MCF 10A (cell line): Measurements from ENCODE around the gene KIF21B. TPM values are rescaled to one million over a fixed set of nuclear protein-coding genes. Genes with fewer than 3 reads are reported as not detected.
A peak's percentile ranks its signal among the peaks of the same experiment; 100 is the strongest.

Experiments
- BruUV-seq: library from RNA; stranded (reverse); fragments of 400-500 nt; replicated peaks from 2 replicates; lab custom pipeline; 2021; lab: Mats Ljungman, UMichigan
- CTCF ChIA-PET: fragments of 300-600 bp; sonication (Branson Sonifier 250); formaldehyde crosslinking; extraction: SDS; loops from one replicate; lab custom pipeline; 2021; ENCODE audit warnings: antibody characterized with exemption, inconsistent platforms; lab: Yijun Ruan, JAX
- POLR2A ChIA-PET: fragments of 300-600, 350-650 bp; sonication (Branson Sonifier 250); formaldehyde crosslinking; extraction: SDS; loops from one replicate; lab custom pipeline; 2020; ENCODE audit warnings: antibody characterized with exemption, inconsistent platforms; lab: Yijun Ruan, JAX
- DNase-seq: peaks from one replicate; pipeline ENCODE4 v3.0.0-alpha.2; 2018; ENCODE audit not compliant: unreplicated experiment
- H3K27ac Mint-ChIP-seq: one replicate; pipeline ENCODE4 v1.8.0; 2022; ENCODE audit warnings: mild to moderate bottlenecking, low read depth, mixed read lengths; ENCODE audit not compliant: unreplicated experiment
- H3K27me3 Mint-ChIP-seq: one replicate; pipeline ENCODE4 v1.8.0; 2022; ENCODE audit warnings: mixed read lengths; ENCODE audit not compliant: insufficient read depth, unreplicated experiment
- H3K36me3 Mint-ChIP-seq: one replicate; pipeline ENCODE4 v1.8.0; 2022; ENCODE audit warnings: mild to moderate bottlenecking, moderate library complexity, mixed read lengths; ENCODE audit not compliant: insufficient read depth, unreplicated experiment
- H3K4me1 Mint-ChIP-seq: one replicate; pipeline ENCODE4 v1.8.0; 2022; ENCODE audit warnings: mixed read lengths; ENCODE audit not compliant: insufficient read depth, unreplicated experiment
- H3K4me3 Mint-ChIP-seq: one replicate; pipeline ENCODE4 v1.8.0; 2022; ENCODE audit warnings: mild to moderate bottlenecking, moderate library complexity, mixed read lengths; ENCODE audit not compliant: unreplicated experiment
- H3K9me3 Mint-ChIP-seq: one replicate; pipeline ENCODE4 v1.8.0; 2022; ENCODE audit warnings: mixed read lengths; ENCODE audit not compliant: unreplicated experiment
- intact Hi-C: fragments of 100-400 bp; cut with micrococcal nuclease; formaldehyde crosslinking; loops from 2 replicates; pipeline ENCODE4 v1.14.1; 2022
- total RNA-seq: library from RNA; stranded (reverse); gene quantifications from 2 replicates; pipeline ENCODE4 v1.2.3, GENCODE V29; 2022
- TF ChIP-seq, protein P1 (sequence below): fragments of 200-600 bp; IDR thresholded peaks from one replicate; pipeline ENCODE4 v1.8.0; 2022; ENCODE audit warnings: antibody characterized with exemption, mild to moderate bottlenecking; ENCODE audit not compliant: unreplicated experiment

The KIF21B gene
- total RNA-seq, 1 experiment from 2014 or later, result 12.7 TPM

DNA sequence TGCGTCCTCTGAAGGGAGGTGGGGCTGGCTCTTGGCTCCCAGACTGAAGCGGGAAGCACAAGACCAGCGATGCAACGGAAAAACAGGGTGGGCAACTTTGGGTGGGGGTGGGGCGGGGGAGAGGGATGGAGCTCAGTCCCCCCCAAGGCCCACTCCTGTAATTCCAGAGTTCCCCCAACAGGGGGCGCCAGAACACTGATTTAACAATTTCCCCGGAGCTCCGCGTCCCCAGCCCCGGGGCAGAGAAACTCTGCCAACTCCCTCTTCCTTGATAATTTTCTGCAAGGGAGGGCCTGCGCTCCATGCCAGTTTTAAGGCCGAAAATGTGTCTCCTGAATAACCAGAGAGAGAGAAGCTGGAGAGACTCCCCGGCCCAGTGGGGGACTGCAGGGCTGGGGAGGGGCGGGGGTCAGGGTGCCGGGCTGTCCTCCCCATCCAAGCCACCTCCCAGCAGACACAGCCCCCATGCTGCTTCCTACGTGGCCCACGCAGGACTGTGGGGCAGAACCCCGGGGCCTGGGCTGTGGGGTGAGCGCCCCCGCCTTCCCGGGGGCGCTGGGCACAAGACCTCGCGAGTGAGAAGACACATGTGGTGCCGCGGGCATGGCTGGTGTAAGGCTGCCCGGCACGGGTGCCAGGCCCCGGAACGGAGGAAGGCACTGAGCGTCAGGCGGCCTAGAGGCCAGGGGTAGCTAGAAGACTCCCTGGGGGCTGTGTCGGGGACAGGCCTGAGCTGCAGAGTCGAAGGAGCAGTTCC is 51.4 kb downstream of the KIF21B start:
- Mint-ChIP-seq H3K4me3 (no peak overlapping the region), H3K36me3 (no peaks in the 10 kb centered on the region), H3K27me3 (no peaks in the 10 kb centered on the region), H3K4me1 (peaks cover 14% of the 10 kb centered on the region), H3K9me3 (no peaks in the 10 kb centered on the region), H3K27ac (no peak overlapping the region)
- ChIA-PET CTCF (interaction anchor here (0.5 to 4.7 kb wide), 114 partner anchors 11 to 1480 kb away, joined by 3 to 117 read pairs (median 4); partner anchors contain the start of genes CACNA1S, IGFN1, INAVA and KIF21B), POLR2A (interaction anchor here (0.6 to 2.1 kb wide), 6 partner anchors 9 to 1562 kb away, joined by 3 to 7 read pairs (median 4); partner anchors contain the start of gene INAVA)
- DNase-seq, result peak; percentile 80
- intact Hi-C loops, result loop anchor here (1.0 to 5.0 kb wide), 5 partner anchors 71 to 350 kb away; partner anchors contain the start of gene KIF14
- TF ChIP-seq, protein P1, sequence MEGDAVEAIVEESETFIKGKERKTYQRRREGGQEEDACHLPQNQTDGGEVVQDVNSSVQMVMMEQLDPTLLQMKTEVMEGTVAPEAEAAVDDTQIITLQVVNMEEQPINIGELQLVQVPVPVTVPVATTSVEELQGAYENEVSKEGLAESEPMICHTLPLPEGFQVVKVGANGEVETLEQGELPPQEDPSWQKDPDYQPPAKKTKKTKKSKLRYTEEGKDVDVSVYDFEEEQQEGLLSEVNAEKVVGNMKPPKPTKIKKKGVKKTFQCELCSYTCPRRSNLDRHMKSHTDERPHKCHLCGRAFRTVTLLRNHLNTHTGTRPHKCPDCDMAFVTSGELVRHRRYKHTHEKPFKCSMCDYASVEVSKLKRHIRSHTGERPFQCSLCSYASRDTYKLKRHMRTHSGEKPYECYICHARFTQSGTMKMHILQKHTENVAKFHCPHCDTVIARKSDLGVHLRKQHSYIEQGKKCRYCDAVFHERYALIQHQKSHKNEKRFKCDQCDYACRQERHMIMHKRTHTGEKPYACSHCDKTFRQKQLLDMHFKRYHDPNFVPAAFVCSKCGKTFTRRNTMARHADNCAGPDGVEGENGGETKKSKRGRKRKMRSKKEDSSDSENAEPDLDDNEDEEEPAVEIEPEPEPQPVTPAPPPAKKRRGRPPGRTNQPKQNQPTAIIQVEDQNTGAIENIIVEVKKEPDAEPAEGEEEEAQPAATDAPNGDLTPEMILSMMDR, result peak; percentile 100
- BruUV-seq, result no TSS peak

DNA sequence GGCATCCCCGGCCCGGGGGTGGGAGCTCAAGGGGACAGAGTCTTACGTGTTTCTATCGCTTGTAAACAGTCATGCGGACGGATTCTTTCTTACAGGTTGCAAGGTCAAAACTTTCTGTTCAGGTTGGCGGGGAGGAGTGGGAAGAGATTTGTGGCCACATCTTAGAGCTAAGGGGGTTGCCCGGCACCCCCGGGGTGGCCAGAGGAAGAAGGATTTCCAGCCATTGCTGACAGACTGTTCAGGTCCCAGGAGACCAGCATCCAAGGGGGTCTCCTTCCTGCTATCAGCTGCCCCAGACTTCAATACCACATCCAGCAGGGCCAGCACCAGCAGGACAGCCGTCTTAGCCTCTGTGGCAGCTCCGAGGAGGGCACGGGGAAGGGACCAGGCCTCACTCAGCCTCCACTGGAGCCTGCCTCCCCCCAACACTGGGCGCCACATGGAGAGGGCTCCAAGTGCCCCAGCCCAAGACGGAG is 52.0 kb downstream of the KIF21B start:
- CTCF ChIA-PET, result interaction anchor here (0.5 to 4.7 kb wide), 87 partner anchors 12 to 1954 kb away, joined by 3 to 117 read pairs (median 5); partner anchors contain the start of genes CACNA1S, INAVA and KIF21B
- no peak for DNase-seq
- Mint-ChIP-seq H3K4me1 (peaks cover 14% of the 10 kb centered on the region), H3K9me3 (no peaks in the 10 kb centered on the region), H3K36me3 (no peaks in the 10 kb centered on the region), H3K27ac (no peak overlapping the region), H3K27me3 (no peaks in the 10 kb centered on the region), H3K4me3 (no peak overlapping the region)
- TF ChIP-seq, protein P1, result no peak
- BruUV-seq, result no TSS peak
- POLR2A ChIA-PET, result interaction anchor here (0.6 to 2.1 kb wide), 5 partner anchors 63 to 1563 kb away, joined by 3 to 7 read pairs (median 4); partner anchors contain the start of gene INAVA
- intact Hi-C loops, result loop anchor here (5.0 kb wide), 1 partner anchor 349 kb away; the partner anchor contains the start of gene KIF14

DNA sequence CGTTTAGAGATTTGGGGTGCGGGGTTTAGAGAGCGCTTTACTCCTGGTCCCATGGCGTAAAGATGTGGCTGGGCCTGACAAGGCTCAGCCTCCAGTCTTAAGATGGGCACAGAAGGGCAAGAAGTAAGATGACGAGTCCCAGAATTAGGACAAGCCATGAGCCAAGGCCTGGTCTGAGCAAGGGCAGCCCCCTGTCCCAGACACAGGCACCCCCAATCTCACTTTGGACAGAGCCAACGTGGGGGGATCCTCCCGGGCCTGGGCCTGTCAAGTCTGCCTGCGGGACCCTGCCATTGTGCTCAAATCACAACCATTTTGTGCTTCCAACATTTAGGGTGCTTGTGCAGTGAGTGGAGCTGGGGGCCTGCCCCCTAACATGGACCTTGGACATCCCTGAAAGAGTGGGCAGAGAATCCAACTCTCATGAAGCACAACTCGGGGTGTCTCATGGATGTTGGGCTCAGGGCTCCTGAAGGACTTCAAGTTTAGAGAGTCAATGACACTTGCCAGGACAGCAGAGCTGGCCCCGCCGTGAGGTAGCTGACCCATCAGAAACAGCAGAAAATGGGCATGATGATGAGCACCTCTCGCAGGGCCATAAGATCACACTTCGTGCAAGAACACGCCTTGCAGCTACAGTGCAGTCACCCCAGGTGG is 52.6 kb downstream of the KIF21B start:
- H3K4me1 Mint-ChIP-seq, result peaks cover 14% of the 10 kb centered on the region

More for the DNA sequence above, 52.6 kb downstream of the KIF21B start:
- no peak overlapping the region for H3K4me3 Mint-ChIP-seq
- H3K27me3 Mint-ChIP-seq, result no peaks in the 10 kb centered on the region
- TSS peak; percentile 25 for BruUV-seq
- ChIA-PET POLR2A (no interaction called here), CTCF (interaction anchor here (0.5 to 4.7 kb wide), 71 partner anchors 11 to 1953 kb away, joined by 3 to 117 read pairs (median 5); partner anchors contain the start of genes CACNA1S, INAVA and KIF21B)
- no peaks in the 10 kb centered on the region for H3K36me3 Mint-ChIP-seq
- no peak for DNase-seq
- no peak overlapping the region for H3K27ac Mint-ChIP-seq
- TF ChIP-seq, protein P1, result no peak
- intact Hi-C loops, result loop anchor here (5.0 kb wide), 1 partner anchor 349 kb away; the partner anchor contains the start of gene KIF14
- H3K9me3 Mint-ChIP-seq, result no peaks in the 10 kb centered on the region
